IMR-90 (cell line): Measurements from ENCODE around the gene CCDC152. TPM values are rescaled to one million over a fixed set of nuclear protein-coding genes. Genes with fewer than 3 reads are reported as not detected.

Source experiments
- ATAC-seq: fragments of 200-7000 bp; cut with Tn5 transposase; 2 replicates; pipeline ENCODE4 v1.9.1; 2020; ENCODE audit warnings: low read depth, mild to moderate bottlenecking, moderate library complexity
- BruUV-seq: library from RNA; stranded (reverse); fragments of 400-500 nt; replicated peaks from 2 replicates; lab custom pipeline; 2021; lab: Mats Ljungman, UMichigan
- CTCF ChIA-PET: fragments of 300-600 bp; formaldehyde crosslinking; extraction: SDS; loops from one replicate; lab custom pipeline; 2021; ENCODE audit warnings: antibody characterized with exemption; lab: Yijun Ruan, JAX
- POLR2A ChIA-PET: fragments of 300-600 bp; sonication (Branson Sonifier 250); formaldehyde crosslinking; loops from one replicate; lab custom pipeline; 2022; ENCODE audit warnings: antibody characterized with exemption; ENCODE audit not compliant: unreplicated experiment; lab: Charles Lee
- DNase-seq: peaks from one replicate; pipeline ENCODE4 v3.0.0; 2013
- H2AFZ ChIP-seq: replicated peaks from 2 replicates; pipeline ENCODE3; 2013; ENCODE audit warnings: low read length, mild to moderate bottlenecking; ENCODE audit not compliant: poor library complexity
- H2AK5ac ChIP-seq: 2 replicates; pipeline ENCODE4 v1.6.1; 2013; ENCODE audit warnings: low read depth, low read length, inconsistent platforms
- H2AK9ac ChIP-seq: replicated peaks from 2 replicates; pipeline ENCODE3; 2013; ENCODE audit warnings: mild to moderate bottlenecking, low read depth, low read length, moderate library complexity; ENCODE audit not compliant: poor library complexity
- H2BK120ac ChIP-seq: 2 replicates; pipeline ENCODE4 v1.6.1; 2013; ENCODE audit warnings: low read depth, low read length, inconsistent platforms
- H2BK15ac ChIP-seq: 3 replicates; pipeline ENCODE4 v1.6.1; 2013; ENCODE audit warnings: low read depth, low read length, inconsistent platforms
- H2BK20ac ChIP-seq: 2 replicates; pipeline ENCODE4 v1.6.1; 2013; ENCODE audit warnings: low read depth, mild to moderate bottlenecking, inconsistent platforms, low read length, moderate library complexity
- H2BK5ac ChIP-seq: 2 replicates; pipeline ENCODE4 v1.6.1; 2013; ENCODE audit warnings: mild to moderate bottlenecking, low read depth, low read length, inconsistent platforms; ENCODE audit not compliant: poor library complexity, severe bottlenecking
- H3K14ac ChIP-seq: replicated peaks from 2 replicates; pipeline ENCODE4 v1.6.1; 2013; ENCODE audit warnings: low read depth, low read length, inconsistent platforms
- H3K18ac ChIP-seq: 2 replicates; pipeline ENCODE4 v1.6.1; 2013; ENCODE audit warnings: low read depth, low read length, control low read depth
- H3K23ac ChIP-seq: 2 replicates; pipeline ENCODE4 v1.6.1; 2013; ENCODE audit warnings: low read depth, low read length, inconsistent platforms
- H3K27ac ChIP-seq: 2 replicates; pipeline ENCODE4 v1.5.1; 2013; ENCODE audit warnings: mild to moderate bottlenecking, control low read depth, low read length; ENCODE audit not compliant: insufficient read depth
- H3K27me3 ChIP-seq: 2 replicates; pipeline ENCODE4 v1.6.1; 2013; ENCODE audit warnings: low read length; ENCODE audit not compliant: control insufficient read depth, insufficient read depth
- H3K36me3 ChIP-seq: 2 replicates; pipeline ENCODE4 v1.6.1; 2013; ENCODE audit warnings: low read length, mixed read lengths; ENCODE audit not compliant: control insufficient read depth, insufficient read depth
- H3K4ac ChIP-seq: 2 replicates; pipeline ENCODE4 v1.6.1; 2013; ENCODE audit warnings: low read depth, low read length, inconsistent platforms
- H3K4me1 ChIP-seq: 2 replicates; pipeline ENCODE4 v1.6.1; 2013; ENCODE audit warnings: low read length, mixed read lengths; ENCODE audit not compliant: control insufficient read depth, insufficient read depth
- H3K4me2 ChIP-seq: 2 replicates; pipeline ENCODE4 v1.6.1; 2013; ENCODE audit warnings: low read depth, mild to moderate bottlenecking, control low read depth, low read length, moderate library complexity
- H3K4me3 ChIP-seq: 2 replicates; pipeline ENCODE4 v1.5.1; 2013; ENCODE audit warnings: low read depth, mild to moderate bottlenecking, control low read depth, low read length, moderate library complexity; ENCODE audit not compliant: insufficient read depth
- H3K56ac ChIP-seq: 2 replicates; pipeline ENCODE4 v1.6.1; 2013; ENCODE audit warnings: low read length, inconsistent platforms; ENCODE audit not compliant: insufficient read depth; ENCODE audit errors: extremely low read depth
- H3K79me1 ChIP-seq, 2 experiments: 2 replicates each; pipeline ENCODE4 v1.6.1; 2013; ENCODE audit warnings: low read length in 2 of 2, inconsistent platforms in 1 of 2, low read depth in 1 of 2
- H3K9ac ChIP-seq: 2 replicates; pipeline ENCODE4 v1.6.1; 2013; ENCODE audit warnings: low read depth, low read length, control low read depth
- H3K9me1 ChIP-seq: 2 replicates; pipeline ENCODE4 v1.6.1; 2013; ENCODE audit warnings: low read length, inconsistent platforms; ENCODE audit not compliant: insufficient read depth
- H3K9me3 ChIP-seq: 2 replicates; pipeline ENCODE4 v1.6.1; 2013; ENCODE audit warnings: low read length; ENCODE audit not compliant: control insufficient read depth, insufficient read depth
- H4K20me1 ChIP-seq: 2 replicates; pipeline ENCODE4 v1.6.1; 2013; ENCODE audit warnings: low read length, inconsistent platforms; ENCODE audit not compliant: insufficient read depth
- H4K5ac ChIP-seq: 2 replicates; pipeline ENCODE4 v1.6.1; 2013; ENCODE audit warnings: mild to moderate bottlenecking, low read depth, low read length, control low read depth
- H4K8ac ChIP-seq, 2 experiments: 2 replicates each; pipeline ENCODE4 v1.6.1; 2013; ENCODE audit warnings: low read depth in 2 of 2, low read length in 2 of 2, control low read depth in 1 of 2, inconsistent platforms in 1 of 2
- H4K91ac ChIP-seq: 2 replicates; pipeline ENCODE4 v1.6.1; 2013; ENCODE audit warnings: low read depth, low read length, inconsistent platforms; ENCODE audit not compliant: insufficient read depth
- BHLHE40 ChIP-seq: fragments of 150-350 bp; IDR thresholded peaks from 2 replicates; pipeline ENCODE4 v1.6.1; 2016; ENCODE audit warnings: mild to moderate bottlenecking, low read depth, low read length
- CHD1 ChIP-seq: IDR thresholded peaks from 2 replicates; pipeline ENCODE4 v1.6.1; 2012; ENCODE audit warnings: low read depth, low read length, improper control_type of control experiment
- CTCF ChIP-seq: conservative IDR thresholded peaks from 2 replicates; pipeline ENCODE4 v1.5.1; 2012; ENCODE audit warnings: mild to moderate bottlenecking, low read depth, low read length, improper control_type of control experiment
- FOS ChIP-seq: fragments of 150-350 bp; IDR thresholded peaks from 2 replicates; pipeline ENCODE4 v1.6.1; 2016; ENCODE audit warnings: low read depth, low read length
- MXI1 ChIP-seq: IDR thresholded peaks from 2 replicates; pipeline ENCODE4 v1.6.1; 2012; ENCODE audit warnings: low read depth, mild to moderate bottlenecking, low read length, moderate library complexity, borderline replicate concordance
- RAD21 ChIP-seq: IDR thresholded peaks from 2 replicates; pipeline ENCODE4 v1.6.1; 2012; ENCODE audit warnings: low read length, improper control_type of control experiment
- RCOR1 ChIP-seq: IDR thresholded peaks from 2 replicates; pipeline ENCODE4 v1.6.1; 2012; ENCODE audit warnings: mild to moderate bottlenecking, low read length, improper control_type of control experiment; ENCODE audit not compliant: insufficient replicate concordance
- WGBS, 2 experiments: methylation state at CpG; one replicate each; pipeline versions ENCODE4 v1.1.5 to v1.1.7; 2013; ENCODE audit warnings: missing lambda C conversion rate in 2 of 2; ENCODE audit not compliant: insufficient read length in 1 of 2; ENCODE audit errors: extremely low coverage in 2 of 2; 5-methylcytosine and 5-hydroxymethylcytosine counted together
- dilution Hi-C: fragments of 300-500 bp; cut with HindIII; formaldehyde crosslinking; loops from one replicate; pipeline ENCODE4 v1.14.3; 2018; ENCODE audit warnings: low sequenced_read_pairs; ENCODE audit not compliant: unreplicated experiment
- in situ Hi-C: fragments of 300-500 bp; cut with MboI; formaldehyde crosslinking; loops from 3 replicates; pipeline ENCODE4 v1.14.3; 2019; ENCODE audit warnings: low sequenced_read_pairs, inconsistent platforms, mixed read lengths
- intact Hi-C: fragments of 100-400 bp; cut with micrococcal nuclease; formaldehyde crosslinking; loops from 2 replicates; pipeline ENCODE4 v1.10.0; 2022
- polyA plus RNA-seq, 3 experiments: library from polyadenylated mRNA; depleted of rRNA; stranded (reverse); fragments of >200 nt; gene quantifications; 2 replicates each; pipeline ENCODE4 v1.2.3, GENCODE V29; 2012; ENCODE audit warnings: low replicate concordance in 1 of 3
- total RNA-seq: library from RNA; depleted of rRNA; stranded (reverse); fragments of >200 nt; gene quantifications from 2 replicates; pipeline ENCODE4 v1.2.3, GENCODE V29; 2012

The CCDC152 gene
- total and polyA plus RNA-seq, 2 of the 4 experiments (the other 2 are of a cell fraction): 0.87 to 0.90 TPM

GRCh38 chr5:42745426-42745825 lies 11.2 kb upstream of the CCDC152 start:
- POLR2A ChIA-PET: interaction anchor here (0.5 kb wide), 1 partner anchor 32 kb away, joined by 5 read pairs; no protein-coding TSS in a partner anchor
- WGBS, 2 experiments: no CpG with 5 or more reads among the region's 4 CpGs
- Histone ChIP-seq H3K27ac (no peak overlapping the region), H3K9me3 (no peaks in the 10 kb centered on the region), H2AK9ac (no peak overlapping the region), H4K91ac (no peak overlapping the region), H2AK5ac (no peak overlapping the region), H4K5ac (no peak overlapping the region), H3K36me3 (no peaks in the 10 kb centered on the region), H3K4me2 (no peak overlapping the region), H3K4me3 (no peak overlapping the region), H4K8ac (no peak overlapping the region), H3K18ac (no peak overlapping the region), H3K9ac (no peak overlapping the region), H2AFZ (no peak overlapping the region), H3K23ac (no peak overlapping the region), H2BK20ac (no peak overlapping the region), H3K9me1 (no peaks in the 10 kb centered on the region), H3K4ac (no peak overlapping the region), H2BK5ac (no peak overlapping the region), H3K4me1 (no peaks in the 10 kb centered on the region), H3K27me3 (no peaks in the 10 kb centered on the region), H3K14ac (no peak overlapping the region), H3K56ac (no peak overlapping the region), H4K20me1 (no peaks in the 10 kb centered on the region), H2BK15ac (no peak overlapping the region), H3K79me1 (no peaks in the 10 kb centered on the region), H2BK120ac (no peak overlapping the region)
- no TSS peak for BruUV-seq
- intact Hi-C loops (no loop called here), in situ Hi-C loops (no loop called here), dilution Hi-C loops (no loop called here)
- CTCF ChIA-PET: interaction anchor here (0.5 to 1.2 kb wide), 3 partner anchors 16 to 144 kb away, joined by 3 to 5 read pairs (median 4); no protein-coding TSS in a partner anchor
- no peak for TF ChIP-seq RAD21
- TF ChIP-seq MXI1: no peak
- TF ChIP-seq RCOR1: no peak
- no peak for TF ChIP-seq CHD1
- TF ChIP-seq FOS: no peak
- TF ChIP-seq CTCF: 0 out of 2 replicates have a peak, but pooled peaks have one; percentile 19
- no peak for TF ChIP-seq BHLHE40
- ATAC-seq: no peak
- DNase-seq: no peak
